C4-2B (cell line): ENCODE results near the gene TMEM132D.

ENCODE experiments used
- ZFX ChIP-seq: fragments of 450-650 bp; IDR thresholded peaks from 2 replicates; pipeline ENCODE4 v1.6.1; 2017
- TF ChIP-seq, protein P1 (sequence below): fragments of 450-650 bp; conservative IDR thresholded peaks from 2 replicates; pipeline ENCODE4 v1.5.1; 2017; ENCODE audit warnings: mild to moderate bottlenecking

DNA sequence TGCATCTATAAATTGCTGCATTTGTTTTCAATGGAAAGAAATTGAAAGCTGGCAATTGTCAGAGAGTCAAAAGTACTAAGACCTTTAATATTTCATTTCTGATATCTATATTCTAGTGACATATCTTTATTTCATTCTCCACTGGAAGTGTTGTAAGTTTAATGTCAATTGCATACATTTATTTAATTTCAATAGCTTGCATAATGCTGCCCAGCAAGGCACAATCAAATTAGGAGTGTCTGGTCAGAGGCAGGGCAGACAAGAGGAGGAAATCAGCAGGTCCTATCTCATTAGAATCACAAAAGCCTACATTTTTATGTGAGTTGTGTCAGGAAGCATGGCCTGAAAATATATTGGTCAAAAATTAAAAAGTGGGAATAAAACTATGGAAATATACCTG is 112.9 kb downstream of the TMEM132D start:
- TF ChIP-seq, protein P1, sequence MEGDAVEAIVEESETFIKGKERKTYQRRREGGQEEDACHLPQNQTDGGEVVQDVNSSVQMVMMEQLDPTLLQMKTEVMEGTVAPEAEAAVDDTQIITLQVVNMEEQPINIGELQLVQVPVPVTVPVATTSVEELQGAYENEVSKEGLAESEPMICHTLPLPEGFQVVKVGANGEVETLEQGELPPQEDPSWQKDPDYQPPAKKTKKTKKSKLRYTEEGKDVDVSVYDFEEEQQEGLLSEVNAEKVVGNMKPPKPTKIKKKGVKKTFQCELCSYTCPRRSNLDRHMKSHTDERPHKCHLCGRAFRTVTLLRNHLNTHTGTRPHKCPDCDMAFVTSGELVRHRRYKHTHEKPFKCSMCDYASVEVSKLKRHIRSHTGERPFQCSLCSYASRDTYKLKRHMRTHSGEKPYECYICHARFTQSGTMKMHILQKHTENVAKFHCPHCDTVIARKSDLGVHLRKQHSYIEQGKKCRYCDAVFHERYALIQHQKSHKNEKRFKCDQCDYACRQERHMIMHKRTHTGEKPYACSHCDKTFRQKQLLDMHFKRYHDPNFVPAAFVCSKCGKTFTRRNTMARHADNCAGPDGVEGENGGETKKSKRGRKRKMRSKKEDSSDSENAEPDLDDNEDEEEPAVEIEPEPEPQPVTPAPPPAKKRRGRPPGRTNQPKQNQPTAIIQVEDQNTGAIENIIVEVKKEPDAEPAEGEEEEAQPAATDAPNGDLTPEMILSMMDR, result no peak
- no peak for TF ChIP-seq ZFX
